Mesenteric fat pad (tissue), 1 donor: Measurements from ENCODE around the gene TRAPPC5. TPM values are rescaled to one million over a fixed set of nuclear protein-coding genes. Genes with fewer than 3 reads are reported as not detected.
A peak's percentile ranks its signal among the peaks of the same experiment; 100 is the strongest.

Source experiments
- DNase-seq: peaks from one replicate; pipeline ENCODE4 v3.0.0-alpha.2; 2020; ENCODE audit warnings: low spot score
- total RNA-seq: library from RNA; stranded (reverse); fragmentation: NEBNext Ultra II Directional; extraction: Animal tissue kit (Norgen Biotek cat#: 25700); gene quantifications from one replicate; pipeline ENCODE4 v1.2.1, GENCODE V29; 2021
- donor health status: DM: yes; HTN: yes; CAD: no.

TRAPPC5 gene
- total RNA-seq, 1 donor from 2014 or later, result 107 TPM

DNA sequence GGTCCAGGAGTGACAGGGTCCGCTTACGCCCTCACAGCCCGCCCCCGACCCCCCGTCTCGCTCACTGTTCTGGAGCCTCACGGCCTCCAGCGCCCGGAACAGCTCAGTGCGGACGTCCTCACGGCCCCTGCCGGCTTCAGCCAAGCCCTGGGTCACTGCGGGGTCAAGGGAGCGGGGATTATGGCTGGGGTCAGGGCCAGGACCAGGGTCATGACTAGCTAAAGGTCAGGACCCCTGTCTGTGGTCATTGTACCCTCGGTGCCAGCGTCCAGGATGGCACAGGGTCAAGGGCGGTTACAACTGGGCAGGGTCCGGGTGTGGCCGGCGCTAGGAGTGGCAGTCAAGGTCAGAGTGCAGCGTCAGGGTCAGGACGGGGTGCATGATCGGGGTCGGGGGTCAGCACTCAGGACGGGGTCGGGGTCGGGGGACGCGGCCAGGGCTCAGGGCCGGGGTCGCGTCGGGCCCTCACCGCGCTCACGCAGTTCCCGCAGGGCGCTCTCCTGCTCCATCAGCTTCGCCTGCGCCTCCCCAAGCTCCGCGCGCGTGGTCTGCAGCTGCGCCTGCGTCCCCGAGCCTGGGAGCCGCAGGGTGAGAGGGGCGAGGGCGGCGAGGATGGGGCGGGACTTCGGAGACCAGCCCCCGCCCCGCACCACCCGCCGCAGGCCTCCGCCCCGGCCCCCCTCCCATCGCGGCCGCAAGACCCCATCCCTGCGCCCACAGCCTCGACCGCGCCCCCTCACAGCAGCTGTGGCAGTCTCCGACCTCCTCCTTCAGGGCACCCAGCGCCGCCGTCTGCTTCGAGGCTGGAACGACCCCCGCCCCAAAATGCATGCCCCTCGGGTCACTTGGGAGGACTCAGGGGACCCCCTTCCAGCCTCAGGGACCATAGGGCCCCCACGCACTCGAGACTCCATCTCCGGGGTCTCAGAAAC lies 49.9 kb downstream of the TRAPPC5 start:
- DNase-seq, result no peak

DNA sequence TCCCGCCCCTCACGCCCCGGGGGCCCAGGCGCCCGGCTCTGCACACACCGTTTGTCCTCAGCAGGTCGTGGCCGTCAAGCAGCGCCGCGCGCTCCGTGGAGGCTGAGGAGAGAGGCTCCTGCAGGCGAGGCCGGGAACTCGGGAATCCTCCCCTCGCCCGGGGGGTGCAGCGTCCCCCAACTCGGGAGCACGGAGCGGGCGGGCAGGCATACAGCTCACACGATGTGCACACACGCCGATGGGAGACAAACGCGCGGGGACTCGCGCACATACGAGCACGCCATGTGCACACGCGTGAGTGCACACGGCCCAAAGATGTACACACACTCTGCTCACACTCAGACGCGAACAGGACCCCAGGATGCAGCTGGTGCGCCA lies 50.6 kb downstream of the TRAPPC5 start:
- no peak for DNase-seq

GRCh38 chr19:7731615-7732014 lies 51.0 kb downstream of the TRAPPC5 start:
- no peak for DNase-seq

DNA sequence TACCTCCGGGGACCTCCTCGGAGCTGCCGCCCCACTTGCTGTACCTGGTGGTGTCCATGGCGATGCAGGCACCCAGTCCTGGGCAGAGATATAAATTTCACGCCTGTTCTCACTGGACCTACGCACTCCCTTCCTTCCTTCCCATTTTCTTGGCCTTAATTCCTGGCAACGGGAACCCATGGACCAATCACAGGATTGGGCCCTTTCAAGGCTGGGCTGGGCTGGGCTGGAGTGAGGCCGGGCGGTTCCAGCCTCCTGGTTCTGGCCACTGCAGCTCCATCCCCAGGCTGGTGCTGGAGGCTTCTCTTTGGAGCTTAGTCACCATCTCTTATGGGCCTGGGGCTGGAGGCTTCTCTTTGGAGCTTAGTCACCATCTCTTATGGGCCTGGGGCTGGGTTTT lies 51.4 kb downstream of the TRAPPC5 start, which contains the start of gene CLEC4G:
TSS of gene CLEC4G (minus strand) at position 66 of the 400 bp plus-strand sequence. CDS start at position 58, 8 bp downstream.
- DNase-seq, result no peak

DNA sequence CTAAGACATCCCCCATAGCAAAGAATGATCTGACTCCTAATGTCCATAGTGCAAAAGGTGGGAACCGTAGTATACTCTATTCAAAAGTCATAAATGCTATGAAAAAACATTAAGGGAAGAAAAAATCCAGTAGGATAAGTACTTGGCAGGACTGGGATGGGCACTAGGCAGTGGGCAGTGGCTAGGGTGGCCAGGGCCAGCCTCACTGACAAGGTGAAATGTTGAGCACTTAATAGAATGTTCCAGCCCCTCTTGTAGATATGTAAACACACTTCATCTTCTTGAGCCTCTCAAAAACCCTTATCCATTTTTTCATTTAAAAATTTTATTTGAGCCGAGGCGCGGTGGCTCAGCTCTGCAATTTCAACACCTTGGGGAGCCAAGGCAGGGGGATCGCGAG lies 52.7 kb downstream of the TRAPPC5 start:
- DNase-seq, result no peak

GRCh38 chr19:7734220-7735203 lies 53.9 kb downstream of the TRAPPC5 start:
- no peak for DNase-seq

GRCh38 chr19:7736148-7736547 lies 55.5 kb downstream of the TRAPPC5 start:
- no peak for DNase-seq

DNA sequence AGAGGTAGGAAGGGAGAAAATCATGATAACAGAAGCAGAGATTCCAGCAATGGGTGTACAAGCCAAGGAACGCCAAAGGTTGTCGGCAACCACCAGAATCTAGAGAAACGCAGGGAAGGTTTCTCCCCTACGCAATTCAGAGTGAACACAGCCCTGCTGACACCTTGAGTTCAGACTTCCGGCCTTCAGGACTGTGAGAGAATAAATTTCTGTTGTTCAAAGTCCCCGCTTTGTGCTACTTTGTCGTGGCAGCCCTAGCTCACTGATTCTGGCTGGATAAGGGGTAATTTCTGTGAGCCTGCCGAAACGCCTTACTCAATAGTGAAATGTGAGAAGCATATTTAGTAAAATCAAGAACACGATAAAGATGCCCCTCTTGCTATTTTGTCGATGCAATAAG lies 56.6 kb downstream of the TRAPPC5 start:
- DNase-seq, result peak; percentile 35

Other genes starting within 250 kb of the TRAPPC5 start
- gene PEX11G, start 191.8 kb upstream of the TRAPPC5 start, total RNA-seq, result 3.5 TPM
- gene ZNF358, start 164.7 kb upstream of the TRAPPC5 start, total RNA-seq, result 59.1 TPM
- gene MCOLN1, start 158.2 kb upstream of the TRAPPC5 start, total RNA-seq, result 55.5 TPM
- gene PNPLA6, start 145.1 kb upstream of the TRAPPC5 start, total RNA-seq, result 84.8 TPM
- 0.32 TPM for gene CAMSAP3, start 85.0 kb upstream of the TRAPPC5 start, total RNA-seq
- gene XAB2, start 51.3 kb upstream of the TRAPPC5 start, total RNA-seq, result 19.5 TPM
- 98.6 TPM for gene PET100, start 51.0 kb upstream of the TRAPPC5 start, total RNA-seq
- not detected for gene PCP2, start 47.1 kb upstream of the TRAPPC5 start, total RNA-seq
- gene STXBP2, start 43.7 kb upstream of the TRAPPC5 start, total RNA-seq, result 60.4 TPM
- gene RETN, start 11.8 kb upstream of the TRAPPC5 start, total RNA-seq, result 4.8 TPM
- gene MCEMP1, start 3.7 kb upstream of the TRAPPC5 start, total RNA-seq, result 9.1 TPM
- gene FCER2, start 21.3 kb downstream of the TRAPPC5 start, total RNA-seq, result 0.67 TPM
- 10.1 TPM for gene CLEC4G, start 51.3 kb downstream of the TRAPPC5 start, total RNA-seq
- gene CD209, start 66.7 kb downstream of the TRAPPC5 start, total RNA-seq, result 63.5 TPM
- gene CLEC4M, start 82.4 kb downstream of the TRAPPC5 start, total RNA-seq, result not detected
- 15.4 TPM for gene EVI5L, start 149.4 kb downstream of the TRAPPC5 start, total RNA-seq
- gene PRR36, start 193.6 kb downstream of the TRAPPC5 start, total RNA-seq, result not detected
- 1.8 TPM for gene LRRC8E, start 207.7 kb downstream of the TRAPPC5 start, total RNA-seq
- 26.7 TPM for gene MAP2K7, start 223.0 kb downstream of the TRAPPC5 start, total RNA-seq
- not detected for gene TGFBR3L, start 234.0 kb downstream of the TRAPPC5 start, total RNA-seq
- gene SNAPC2, start 239.5 kb downstream of the TRAPPC5 start, total RNA-seq, result 17.8 TPM
- gene CTXN1, start 245.3 kb downstream of the TRAPPC5 start, total RNA-seq, result 0.96 TPM